Panc1 (cell line): ENCODE data around the gene LCE7A. TPM values are rescaled to one million over a fixed set of nuclear protein-coding genes. Genes with fewer than 3 reads are reported as not detected.

Experiments used
- ATAC-seq: fragments of 200-7000 bp; cut with Tn5 transposase; 2 replicates; pipeline ENCODE4 v1.9.1; 2020; ENCODE audit warnings: mild to moderate bottlenecking, moderate library complexity
- BruUV-seq: library from RNA; stranded (reverse); fragments of 400-500 nt; replicated peaks from 2 replicates; lab custom pipeline; 2021; lab: Mats Ljungman, UMichigan
- CTCF ChIA-PET: fragments of 300-600 bp; sonication (Branson Sonifier 250); formaldehyde crosslinking; loops from one replicate; lab custom pipeline; 2022; ENCODE audit warnings: antibody characterized with exemption; lab: Charles Lee
- POLR2A ChIA-PET: fragments of 300-600 bp; sonication (Branson Sonifier 250); formaldehyde crosslinking; loops from one replicate; lab custom pipeline; 2022; ENCODE audit warnings: antibody characterized with exemption; lab: Charles Lee
- DNase-seq: peaks from one replicate; pipeline ENCODE4 v3.0.0-alpha.2; 2010; ENCODE audit warnings: low read depth, low spot score
- H3K27ac ChIP-seq: 2 replicates; pipeline ENCODE4 v1.5.1; 2011; ENCODE audit warnings: mild to moderate bottlenecking, low read length, inconsistent platforms
- H3K27me3 ChIP-seq: fragments of 200-500 bp; sonication (Bioruptor generic); 2 replicates; pipeline ENCODE4 v1.6.0; 2014; ENCODE audit warnings: low read length, inconsistent platforms; ENCODE audit not compliant: control insufficient read depth, insufficient read depth
- H3K36me3 ChIP-seq: fragments of 200-500 bp; sonication (Bioruptor generic); 2 replicates; pipeline ENCODE4 v1.5.1; 2014; ENCODE audit warnings: inconsistent platforms, mild to moderate bottlenecking, low read length, moderate library complexity; ENCODE audit not compliant: control insufficient read depth, insufficient read depth
- H3K4me1 ChIP-seq: 2 replicates; pipeline ENCODE4 v1.5.1; 2011; ENCODE audit warnings: inconsistent platforms, mild to moderate bottlenecking, low read length, moderate library complexity; ENCODE audit not compliant: control insufficient read depth, insufficient read depth
- H3K4me3 ChIP-seq, 2 experiments: 2 replicates each; pipeline ENCODE4 v1.5.1; 2011 to 2012; ENCODE audit warnings: low read depth in 2 of 2, low read length in 2 of 2, mild to moderate bottlenecking in 2 of 2, inconsistent platforms in 1 of 2, moderate library complexity in 1 of 2
- H3K9me3 ChIP-seq: fragments of 200-500 bp; sonication (Bioruptor generic); 2 replicates; pipeline ENCODE4 v1.5.1; 2014; ENCODE audit warnings: low read depth, mild to moderate bottlenecking, inconsistent platforms, low read length, moderate library complexity; ENCODE audit not compliant: control insufficient read depth, insufficient read depth
- POLR2AphosphoS5 ChIP-seq: IDR thresholded peaks from 2 replicates; pipeline ENCODE4 v1.6.1; 2012; ENCODE audit warnings: mild to moderate bottlenecking, low read depth, low read length, moderate library complexity
- REST ChIP-seq, 2 experiments: IDR thresholded peaks; 2 replicates each; pipeline ENCODE4 v1.6.1; 2011 to 2012; ENCODE audit warnings: low read depth in 2 of 2, control low read depth in 1 of 2, low read length in 1 of 2, mild to moderate bottlenecking in 1 of 2, moderate library complexity in 1 of 2; ENCODE audit not compliant: insufficient read depth in 1 of 2
- SIN3A ChIP-seq: IDR thresholded peaks from 2 replicates; pipeline ENCODE4 v1.6.1; 2012; ENCODE audit warnings: low read depth, mild to moderate bottlenecking, low read length, moderate library complexity, borderline replicate concordance; ENCODE audit not compliant: insufficient read depth
- TCF7L2 ChIP-seq: IDR thresholded peaks from 2 replicates; pipeline ENCODE4 v1.6.1; 2011; ENCODE audit warnings: mild to moderate bottlenecking, low read depth, low read length, inconsistent platforms
- in situ Hi-C: cut with HindIII; loops from 2 replicates; pipeline ENCODE4 v1.10.0; 2016; ENCODE audit warnings: low sequenced_read_pairs, low pct_unique_long_range_greater_than_20kb
- intact Hi-C: fragments of 100-400 bp; cut with micrococcal nuclease; formaldehyde crosslinking; loops from one replicate; pipeline ENCODE4 v1.10.0; 2022; ENCODE audit not compliant: unreplicated experiment
- total RNA-seq: library from RNA; stranded (reverse); gene quantifications from one replicate; pipeline ENCODE4 v1.2.1, GENCODE V29; 2021; ENCODE audit not compliant: unreplicated experiment
- TF ChIP-seq, protein P1 (sequence below): fragments of 450-650 bp; IDR thresholded peaks from 2 replicates; pipeline ENCODE4 v1.5.1; 2017; ENCODE audit warnings: mild to moderate bottlenecking

LCE7A gene
- total RNA-seq, 1 experiment from 2014 or later, result not detected

GRCh38 chr1:152873495-152873894 lies 13.7 kb downstream of the LCE7A start:
- Histone ChIP-seq H3K27ac (no peak overlapping the region), H3K4me3 (no peak overlapping the region), H3K9me3 (no peaks in the 10 kb centered on the region), H3K27me3 (no peaks in the 10 kb centered on the region; the same call in 1 of the 2 replicates), H3K36me3 (no peaks in the 10 kb centered on the region), H3K4me1 (no peaks in the 10 kb centered on the region)
- TF ChIP-seq REST (IDR thresholded peaks at IDR 0.05; ENCODE audit: insufficient read depth in 1 of 2, low read depth in 2 of 2, low read length in 1 of 2), result no peak
- TF ChIP-seq TCF7L2, result no peak
- TF ChIP-seq SIN3A, result no peak
- TF ChIP-seq, protein P1, sequence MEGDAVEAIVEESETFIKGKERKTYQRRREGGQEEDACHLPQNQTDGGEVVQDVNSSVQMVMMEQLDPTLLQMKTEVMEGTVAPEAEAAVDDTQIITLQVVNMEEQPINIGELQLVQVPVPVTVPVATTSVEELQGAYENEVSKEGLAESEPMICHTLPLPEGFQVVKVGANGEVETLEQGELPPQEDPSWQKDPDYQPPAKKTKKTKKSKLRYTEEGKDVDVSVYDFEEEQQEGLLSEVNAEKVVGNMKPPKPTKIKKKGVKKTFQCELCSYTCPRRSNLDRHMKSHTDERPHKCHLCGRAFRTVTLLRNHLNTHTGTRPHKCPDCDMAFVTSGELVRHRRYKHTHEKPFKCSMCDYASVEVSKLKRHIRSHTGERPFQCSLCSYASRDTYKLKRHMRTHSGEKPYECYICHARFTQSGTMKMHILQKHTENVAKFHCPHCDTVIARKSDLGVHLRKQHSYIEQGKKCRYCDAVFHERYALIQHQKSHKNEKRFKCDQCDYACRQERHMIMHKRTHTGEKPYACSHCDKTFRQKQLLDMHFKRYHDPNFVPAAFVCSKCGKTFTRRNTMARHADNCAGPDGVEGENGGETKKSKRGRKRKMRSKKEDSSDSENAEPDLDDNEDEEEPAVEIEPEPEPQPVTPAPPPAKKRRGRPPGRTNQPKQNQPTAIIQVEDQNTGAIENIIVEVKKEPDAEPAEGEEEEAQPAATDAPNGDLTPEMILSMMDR, result no peak
- TF ChIP-seq POLR2AphosphoS5, result no peak
- ChIA-PET CTCF (no interaction called here), POLR2A (no interaction called here)
- DNase-seq (no peak), ATAC-seq (no peak)
- BruUV-seq, result no TSS peak
- intact Hi-C loops, result loop anchor here (5.0 to 10.0 kb wide), 2 partner anchors 49 to 161 kb away; partner anchors contain the start of gene SPRR1B
- in situ Hi-C loops, result no loop called here

DNA sequence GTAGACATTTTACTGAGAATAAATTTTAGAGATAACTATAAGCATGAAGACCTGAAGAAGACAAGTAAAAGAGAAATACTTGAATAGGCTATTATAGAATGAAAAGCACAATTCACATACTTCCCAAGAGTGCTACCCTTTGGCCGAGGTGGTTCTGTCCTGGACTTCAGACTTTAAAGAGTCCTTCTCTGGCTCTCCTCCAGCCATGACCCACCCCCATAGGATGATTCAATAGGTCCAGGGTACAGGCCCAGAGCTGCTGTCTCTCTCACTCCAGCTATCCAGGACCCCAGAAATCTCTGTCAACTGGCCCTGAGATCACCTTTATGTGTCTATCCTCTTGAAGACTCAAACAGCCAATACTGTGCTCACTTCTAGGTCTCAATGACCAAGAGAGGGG lies 17.0 kb downstream of the LCE7A start:
- intact Hi-C loops (loop anchor here (10.0 kb wide), 1 partner anchor 158 kb away; the partner anchor contains the start of gene SPRR1B), in situ Hi-C loops (no loop called here)
- no peak for TF ChIP-seq REST (IDR thresholded peaks at IDR 0.05; ENCODE audit: insufficient read depth in 1 of 2, low read depth in 2 of 2, low read length in 1 of 2)
- no peak for TF ChIP-seq POLR2AphosphoS5
- no peak for TF ChIP-seq SIN3A
- no peak for TF ChIP-seq TCF7L2
- TF ChIP-seq, protein P1, result no peak
- ATAC-seq (no peak), DNase-seq (no peak)
- no TSS peak for BruUV-seq
- H3K27ac ChIP-seq, result no peak overlapping the region
- no peaks in the 10 kb centered on the region for H3K36me3 ChIP-seq
- no peaks in the 10 kb centered on the region for H3K9me3 ChIP-seq
- no peaks in the 10 kb centered on the region for H3K4me1 ChIP-seq
- ChIA-PET CTCF (no interaction called here), POLR2A (no interaction called here)
- no peak overlapping the region for H3K4me3 ChIP-seq
- H3K27me3 ChIP-seq, result no peaks in the 10 kb centered on the region; the same call in 1 of the 2 replicates
